K562 (cell line): Measurements from ENCODE around the gene ADD3.

Source experiments
- CTCF ChIP-seq, 3 experiments: IDR thresholded peaks in 2 of 3; conservative IDR thresholded peaks in 1 of 3; 2 replicates each; pipeline ENCODE4 v1.5.1; 2011 to 2012; ENCODE audit warnings: low read length in 3 of 3, mild to moderate bottlenecking in 3 of 3, control low read depth in 2 of 3, improper control_type of control experiment in 1 of 3, inconsistent platforms in 1 of 3, low read depth in 1 of 3, mixed read lengths in 1 of 3, moderate library complexity in 1 of 3; ENCODE audit not compliant: insufficient read depth in 2 of 3
- EGR1 ChIP-seq: fragments of 450-650 bp; conservative IDR thresholded peaks from 2 replicates; pipeline ENCODE4 v1.6.1; 2017; ENCODE audit warnings: mild to moderate bottlenecking
- EZH2 ChIP-seq: IDR thresholded peaks from 2 replicates; pipeline ENCODE4 v1.6.1; 2012; ENCODE audit warnings: low read depth, mild to moderate bottlenecking, inconsistent platforms, low read length, borderline replicate concordance
- KDM1A ChIP-seq, 2 experiments: fragments of 450-650 bp; IDR thresholded peaks; 2 replicates each; pipeline ENCODE4 v1.6.1; 2016; ENCODE audit warnings: mild to moderate bottlenecking in 2 of 2
- MTA2 ChIP-seq: fragments of 450-650 bp; IDR thresholded peaks from 2 replicates; pipeline ENCODE4 v1.6.1; 2016; ENCODE audit warnings: low read depth
- PATZ1 ChIP-seq: fragments of 250-450 bp; sonication (Bioruptor Pico); IDR thresholded peaks from 2 replicates; pipeline ENCODE4 v1.5.0; 2020; ENCODE audit warnings: mild to moderate bottlenecking, borderline replicate concordance
- ZBTB7A ChIP-seq: IDR thresholded peaks from 2 replicates; pipeline ENCODE4 v1.6.1; 2011; ENCODE audit warnings: low read depth, mild to moderate bottlenecking, low read length, moderate library complexity, borderline replicate concordance; ENCODE audit not compliant: control insufficient read depth
- ZFX ChIP-seq: sonication (generic); formaldehyde crosslinking; IDR thresholded peaks from 2 replicates; pipeline ENCODE4 v1.8.0; 2022; ENCODE audit warnings: mild to moderate bottlenecking, missing genetic modification reagents, moderate library complexity
- ZNF121 ChIP-seq: sonication (generic); formaldehyde crosslinking; conservative IDR thresholded peaks from 2 replicates; pipeline ENCODE4 v1.8.0; 2022; ENCODE audit warnings: missing genetic modification reagents
- ZNF830 ChIP-seq: fragments of 250-450 bp; sonication (Bioruptor Pico); IDR thresholded peaks from 2 replicates; pipeline ENCODE4 v1.5.0; 2021; ENCODE audit warnings: mild to moderate bottlenecking

GRCh38 chr10:109964318-109964717, 43.5 kb upstream of the ADD3 start:
- TF ChIP-seq ZNF121 (CRISPR knock-in tag) (0 out of 2 replicates have a peak, but pooled peaks have one; percentile 20), EGR1 (no peak), EZH2 (no peak), PATZ1 (no peak), CTCF (IDR thresholded peaks at IDR 0.05 in 2 of 3, conservative IDR thresholded peaks at IDR 0.05 in 1 of 3; ENCODE audit: insufficient read depth in 2 of 3, low read depth in 1 of 3, low read length in 3 of 3) (no peak), ZBTB7A (no peak), MTA2 (no peak), ZNF830 (no peak), KDM1A (IDR thresholded peaks at IDR 0.05) (no peak), ZFX (CRISPR knock-in tag) (no peak)
